ENCODE results near the gene MAP4K2.

The MAP4K2 gene

DNA sequence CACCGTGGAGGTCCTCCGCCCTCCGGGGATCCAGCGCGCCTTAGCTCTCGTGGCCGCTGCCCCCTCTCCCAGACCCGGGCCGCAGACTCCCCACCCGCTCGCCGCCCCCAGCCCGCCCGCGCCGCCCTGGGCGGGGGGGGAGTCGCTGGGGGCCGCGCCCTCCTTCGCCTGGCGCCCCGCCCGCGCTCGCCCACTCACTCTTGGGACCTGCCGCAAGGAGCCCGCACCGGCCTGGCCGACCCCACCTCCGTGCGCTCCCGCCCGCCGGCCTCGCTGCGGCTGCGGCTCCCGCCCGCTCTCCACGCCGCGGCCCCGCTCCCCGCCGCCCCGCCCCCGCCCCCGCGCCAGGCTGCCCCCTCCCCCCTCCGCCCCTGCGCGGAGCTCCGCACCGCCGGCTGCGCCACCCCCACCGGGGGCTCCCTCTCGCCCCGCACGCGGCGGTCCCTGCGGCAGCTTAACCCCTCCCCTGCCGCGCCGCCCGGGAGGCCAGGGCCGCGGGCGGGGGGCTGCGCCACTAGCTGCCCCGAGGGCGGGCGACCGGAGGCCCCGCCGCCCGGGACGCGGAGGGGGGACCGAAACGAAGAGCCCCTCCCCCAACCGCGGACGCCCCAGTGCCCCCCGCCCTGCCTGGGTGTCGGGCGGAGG is 58.3 kb downstream of the MAP4K2 start:
- TF ChIP-seq TARDBP (IDR thresholded peaks at IDR 0.05) (no peak), NFRKB (IDR thresholded peaks at IDR 0.05) (no peak), L3MBTL2 (conservative IDR thresholded peaks at IDR 0.05) (no peak), FOXM1 (IDR thresholded peaks at IDR 0.05; ENCODE audit: borderline replicate concordance) (no peak), CTBP1 (IDR thresholded peaks at IDR 0.05; ENCODE audit: borderline replicate concordance) (no peak), FOXA1 (IDR thresholded peaks at IDR 0.05) (no peak), LEF1 (IDR thresholded peaks at IDR 0.05; ENCODE audit: borderline replicate concordance) (no peak), ELF4 (IDR thresholded peaks at IDR 0.05) (no peak), BHLHE40 (IDR thresholded peaks at IDR 0.05; ENCODE audit: borderline replicate concordance) (no peak), HDGF (IDR thresholded peaks at IDR 0.05; ENCODE audit: borderline replicate concordance) (no peak), SUZ12 (IDR thresholded peaks at IDR 0.05) (no peak), ARNT (IDR thresholded peaks at IDR 0.05) (no peak), FOXK2 (IDR thresholded peaks at IDR 0.05) (no peak), ZNF384 (IDR thresholded peaks at IDR 0.05) (no peak), SP1 (IDR thresholded peaks at IDR 0.05) (no peak)
- TF ChIP-seq, protein P1, sequence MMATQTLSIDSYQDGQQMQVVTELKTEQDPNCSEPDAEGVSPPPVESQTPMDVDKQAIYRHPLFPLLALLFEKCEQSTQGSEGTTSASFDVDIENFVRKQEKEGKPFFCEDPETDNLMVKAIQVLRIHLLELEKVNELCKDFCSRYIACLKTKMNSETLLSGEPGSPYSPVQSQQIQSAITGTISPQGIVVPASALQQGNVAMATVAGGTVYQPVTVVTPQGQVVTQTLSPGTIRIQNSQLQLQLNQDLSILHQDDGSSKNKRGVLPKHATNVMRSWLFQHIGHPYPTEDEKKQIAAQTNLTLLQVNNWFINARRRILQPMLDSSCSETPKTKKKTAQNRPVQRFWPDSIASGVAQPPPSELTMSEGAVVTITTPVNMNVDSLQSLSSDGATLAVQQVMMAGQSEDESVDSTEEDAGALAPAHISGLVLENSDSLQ (IDR thresholded peaks at IDR 0.05), result no peak
- POLR2A ChIA-PET, result interaction anchor here (0.6 to 2.6 kb wide), 3 partner anchors 16 to 34 kb away, joined by 3 to 9 read pairs (median 3); no protein-coding TSS in a partner anchor

DNA sequence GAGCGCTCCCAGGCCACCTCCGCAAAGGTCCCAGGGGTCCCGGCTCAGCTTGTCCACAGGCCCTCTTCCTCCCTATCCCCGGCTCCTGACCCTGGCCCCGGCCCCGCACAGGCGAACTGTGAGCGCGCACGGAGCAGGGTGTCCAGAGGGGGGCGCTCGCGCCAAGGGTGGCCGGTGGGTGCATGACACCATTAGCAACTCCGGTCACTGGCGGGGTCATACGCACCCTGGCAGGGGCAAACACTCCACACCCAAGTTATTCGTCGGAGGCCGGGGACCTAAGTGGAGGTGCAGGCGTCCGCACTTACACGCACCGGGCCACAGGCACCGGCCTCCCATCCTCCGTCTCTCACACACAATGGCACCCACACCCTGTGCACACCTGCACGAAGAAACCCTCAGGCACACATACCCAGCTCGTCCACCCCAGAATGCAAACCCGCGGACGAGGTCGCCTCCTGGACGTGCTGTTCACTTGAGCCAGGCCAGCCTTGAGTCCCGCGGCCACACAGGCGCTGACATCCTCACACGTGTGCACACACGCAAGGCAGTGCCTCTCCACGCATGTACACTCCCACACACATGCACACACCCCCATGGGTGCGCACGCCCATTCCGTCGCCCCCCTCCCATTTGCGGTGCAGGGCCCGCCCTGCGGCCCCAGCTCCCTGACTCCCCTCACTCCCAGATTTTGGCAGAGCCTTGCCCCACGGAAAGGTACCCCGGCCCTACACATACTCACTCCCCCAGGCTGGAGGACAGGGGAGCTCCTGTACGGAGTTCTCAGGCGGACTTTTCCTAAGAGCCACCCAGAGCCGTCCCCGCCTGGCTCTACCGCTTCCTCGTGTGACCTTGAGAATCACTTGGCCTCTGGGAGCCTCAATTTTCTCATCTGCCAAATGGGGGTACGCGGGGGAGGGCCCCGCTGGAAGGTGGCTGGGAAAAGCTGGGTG is 59.1 kb downstream of the MAP4K2 start, which contains the start of gene RASGRP2:
RASGRP2 (minus strand) TSS at position 552 of the 953 bp plus-strand sequence. CDS start 1,276 bp downstream, outside the sequence.
- TF ChIP-seq L3MBTL2 (conservative IDR thresholded peaks at IDR 0.05), result no peak
- TF ChIP-seq ELF4 (IDR thresholded peaks at IDR 0.05), result no peak
- no peak for TF ChIP-seq SUZ12 (IDR thresholded peaks at IDR 0.05)
- no peak for TF ChIP-seq FOXK2 (IDR thresholded peaks at IDR 0.05)
- TF ChIP-seq TARDBP (IDR thresholded peaks at IDR 0.05), result no peak
- TF ChIP-seq NFRKB (IDR thresholded peaks at IDR 0.05), result no peak
- TF ChIP-seq LEF1 (IDR thresholded peaks at IDR 0.05; ENCODE audit: borderline replicate concordance), result no peak
- no peak for TF ChIP-seq SP1 (IDR thresholded peaks at IDR 0.05)
- no peak for TF ChIP-seq CTBP1 (IDR thresholded peaks at IDR 0.05; ENCODE audit: borderline replicate concordance)
- TF ChIP-seq, protein P1 (IDR thresholded peaks at IDR 0.05), result no peak
- no peak for TF ChIP-seq FOXM1 (IDR thresholded peaks at IDR 0.05; ENCODE audit: borderline replicate concordance)
- no peak for TF ChIP-seq FOXA1 (IDR thresholded peaks at IDR 0.05)
- no peak for TF ChIP-seq BHLHE40 (IDR thresholded peaks at IDR 0.05; ENCODE audit: borderline replicate concordance)
- TF ChIP-seq ARNT (IDR thresholded peaks at IDR 0.05), result no peak
- TF ChIP-seq HDGF (IDR thresholded peaks at IDR 0.05; ENCODE audit: borderline replicate concordance), result no peak
- ChIA-PET POLR2A (interaction anchor here (0.6 to 2.6 kb wide), 3 partner anchors 17 to 35 kb away, joined by 3 to 9 read pairs (median 3); no protein-coding TSS in a partner anchor), CTCF (interaction anchor here (0.6 to 2.3 kb wide), 9 partner anchors 10 to 270 kb away, joined by 3 to 14 read pairs (median 4); partner anchors contain the start of genes ARL2 and PYGM)
- peak; percentile 73 for DNase-seq (ENCODE audit: extremely low spot score)

More for the DNA sequence above, 58.3 kb downstream of the MAP4K2 start:
- CTCF ChIA-PET, result interaction anchor here (0.7 to 1.9 kb wide), 5 partner anchors 11 to 270 kb away, joined by 3 to 7 read pairs (median 4); partner anchors contain the start of genes ARL2 and PYGM
- no peak for DNase-seq (ENCODE audit: extremely low spot score)

DNA sequence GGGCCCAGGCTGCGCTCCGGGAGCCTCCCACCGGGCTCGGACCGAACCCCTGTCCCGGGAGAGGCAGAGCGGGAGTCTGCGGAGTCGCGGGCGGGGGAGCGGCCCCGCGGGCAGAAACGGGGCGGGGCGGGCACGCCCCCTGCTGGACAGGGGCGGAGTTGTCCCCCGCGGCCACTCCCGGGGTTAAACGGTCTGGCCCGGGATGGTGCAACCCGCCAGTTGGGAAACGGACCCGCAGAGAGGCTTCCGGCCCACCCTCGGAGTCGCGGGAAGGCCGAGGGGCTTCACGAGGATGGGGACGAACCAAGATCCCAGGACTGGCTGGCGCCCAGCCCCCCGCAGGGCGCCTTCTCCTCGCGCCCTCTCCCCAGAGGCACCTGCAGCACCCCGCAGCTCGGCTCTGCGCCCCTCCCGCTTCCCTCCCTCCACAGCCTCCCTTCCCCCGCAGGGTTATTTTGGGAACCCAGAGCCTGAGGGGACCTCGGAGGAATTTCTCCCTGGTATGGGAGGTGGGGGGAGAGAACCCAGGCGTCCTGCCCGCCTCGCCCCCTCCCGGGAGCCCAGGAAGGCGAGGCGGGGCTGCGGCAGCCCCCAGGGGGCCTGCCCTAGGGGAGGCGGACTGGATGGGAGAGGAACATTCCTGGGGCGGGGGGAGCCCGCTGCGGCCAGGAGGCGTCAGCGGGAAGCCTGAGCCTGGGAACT is 60.0 kb downstream of the MAP4K2 start:
- peak; percentile 91 for DNase-seq (ENCODE audit: extremely low spot score)
- CTCF ChIA-PET, result interaction anchor here (0.6 to 2.3 kb wide), 6 partner anchors 9 to 111 kb away, joined by 3 to 14 read pairs (median 6); partner anchors contain the start of gene PYGM
- POLR2A ChIA-PET, result interaction anchor here (2.6 kb wide), 1 partner anchor 18 kb away, joined by 9 read pairs; no protein-coding TSS in a partner anchor
- no peak for TF ChIP-seq TARDBP (IDR thresholded peaks at IDR 0.05)
- TF ChIP-seq FOXM1 (IDR thresholded peaks at IDR 0.05; ENCODE audit: borderline replicate concordance), result 0 out of 2 replicates have a peak, but pooled peaks have one; percentile 44

DNA sequence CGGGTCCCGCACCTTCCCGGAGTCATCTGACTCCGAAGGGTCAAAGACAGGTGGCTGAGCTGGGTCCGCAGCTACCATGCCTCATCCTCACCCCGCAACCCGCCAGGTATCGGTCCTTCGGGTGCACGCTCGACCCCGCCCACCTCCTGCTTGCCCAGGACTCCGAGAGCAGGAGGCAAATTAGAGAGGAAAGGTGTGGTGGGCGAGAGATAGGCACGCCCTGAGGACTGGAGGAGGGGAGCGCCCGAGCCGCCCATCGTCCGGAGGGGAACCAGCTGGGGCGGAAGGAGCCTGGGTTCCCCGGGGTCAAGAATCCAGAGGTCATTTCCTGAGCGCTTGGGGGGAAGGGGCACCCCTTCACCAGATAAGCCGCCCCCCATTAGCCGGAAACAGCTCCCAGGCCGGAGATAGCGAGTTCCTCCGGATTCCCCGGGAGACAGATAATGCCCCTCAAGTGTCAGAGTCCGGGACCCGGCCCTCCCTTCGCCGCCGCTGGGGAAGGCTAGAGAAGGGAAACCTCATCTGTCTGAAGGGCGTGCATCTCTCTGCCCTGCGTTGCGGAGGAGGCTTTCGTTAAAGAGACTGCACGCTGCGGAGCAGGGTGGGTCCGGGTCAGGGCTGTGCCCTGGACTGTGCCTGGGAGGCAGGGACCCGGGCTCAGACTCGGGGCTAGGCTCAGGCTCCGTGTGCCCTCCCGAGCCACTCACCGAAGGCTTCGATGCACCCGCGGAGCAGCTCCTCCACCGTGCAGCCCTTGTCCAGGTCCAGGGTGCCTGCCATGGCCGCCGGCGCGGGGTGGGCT is 60.7 kb downstream of the MAP4K2 start:
- ChIA-PET CTCF (interaction anchor here (1.4 to 2.3 kb wide), 2 partner anchors 9 to 53 kb away, joined by 6 to 14 read pairs; no protein-coding TSS in a partner anchor), POLR2A (interaction anchor here (0.6 kb wide), 1 partner anchor 36 kb away, joined by 3 read pairs; the partner anchor contains the start of gene SF1)
- TF ChIP-seq ARNT (IDR thresholded peaks at IDR 0.05) (no peak), CTBP1 (IDR thresholded peaks at IDR 0.05; ENCODE audit: borderline replicate concordance) (no peak), FOXK2 (IDR thresholded peaks at IDR 0.05) (no peak)
- DNase-seq (ENCODE audit: extremely low spot score), result no peak
